Stimulated activated CD4-positive, alpha-beta T cell treated with anti-CD3 and anti-CD28 coated beads, Interleukin-15, amount 100 ng/mL, for 24 hours (primary cell): Measurements from ENCODE around the gene PDE8A.

Source experiments
- DNase-seq: peaks from one replicate; pipeline ENCODE4 v3.0.0-alpha.2; 2020

PDE8A gene, protein sequence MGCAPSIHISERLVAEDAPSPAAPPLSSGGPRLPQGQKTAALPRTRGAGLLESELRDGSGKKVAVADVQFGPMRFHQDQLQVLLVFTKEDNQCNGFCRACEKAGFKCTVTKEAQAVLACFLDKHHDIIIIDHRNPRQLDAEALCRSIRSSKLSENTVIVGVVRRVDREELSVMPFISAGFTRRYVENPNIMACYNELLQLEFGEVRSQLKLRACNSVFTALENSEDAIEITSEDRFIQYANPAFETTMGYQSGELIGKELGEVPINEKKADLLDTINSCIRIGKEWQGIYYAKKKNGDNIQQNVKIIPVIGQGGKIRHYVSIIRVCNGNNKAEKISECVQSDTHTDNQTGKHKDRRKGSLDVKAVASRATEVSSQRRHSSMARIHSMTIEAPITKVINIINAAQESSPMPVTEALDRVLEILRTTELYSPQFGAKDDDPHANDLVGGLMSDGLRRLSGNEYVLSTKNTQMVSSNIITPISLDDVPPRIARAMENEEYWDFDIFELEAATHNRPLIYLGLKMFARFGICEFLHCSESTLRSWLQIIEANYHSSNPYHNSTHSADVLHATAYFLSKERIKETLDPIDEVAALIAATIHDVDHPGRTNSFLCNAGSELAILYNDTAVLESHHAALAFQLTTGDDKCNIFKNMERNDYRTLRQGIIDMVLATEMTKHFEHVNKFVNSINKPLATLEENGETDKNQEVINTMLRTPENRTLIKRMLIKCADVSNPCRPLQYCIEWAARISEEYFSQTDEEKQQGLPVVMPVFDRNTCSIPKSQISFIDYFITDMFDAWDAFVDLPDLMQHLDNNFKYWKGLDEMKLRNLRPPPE

DNA sequence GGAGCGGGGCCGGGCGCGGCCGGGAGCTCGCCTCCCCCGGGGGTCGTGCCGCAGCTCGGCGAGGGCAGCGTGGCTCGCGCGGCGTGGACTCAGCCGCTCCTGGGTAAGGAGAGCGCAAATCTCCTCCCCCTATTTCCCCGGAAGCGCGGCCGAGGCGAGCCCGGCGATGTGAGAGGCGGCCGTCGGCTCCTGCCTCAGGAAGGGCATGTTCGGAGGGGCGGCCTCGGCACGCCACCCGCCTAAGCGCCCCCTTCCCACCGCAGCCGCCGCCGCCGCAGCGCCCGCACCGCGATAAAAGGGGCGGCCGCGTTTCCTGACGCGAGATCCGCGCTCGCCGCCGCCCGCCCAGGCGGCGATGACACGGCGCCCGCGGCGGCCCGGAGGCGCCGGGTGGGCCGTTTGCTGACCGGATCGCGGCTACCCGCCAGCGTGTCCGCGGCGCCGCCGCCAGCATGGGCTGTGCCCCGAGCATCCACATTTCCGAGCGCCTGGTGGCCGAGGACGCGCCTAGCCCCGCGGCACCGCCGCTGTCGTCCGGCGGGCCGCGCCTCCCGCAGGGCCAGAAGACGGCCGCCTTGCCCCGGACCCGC is at the start of gene PDE8A:
TSS of gene PDE8A (plus strand) at position 146 of the 590 bp plus-strand sequence. CDS start at position 453, 307 bp downstream.
- peak; percentile 64 for DNase-seq

DNA sequence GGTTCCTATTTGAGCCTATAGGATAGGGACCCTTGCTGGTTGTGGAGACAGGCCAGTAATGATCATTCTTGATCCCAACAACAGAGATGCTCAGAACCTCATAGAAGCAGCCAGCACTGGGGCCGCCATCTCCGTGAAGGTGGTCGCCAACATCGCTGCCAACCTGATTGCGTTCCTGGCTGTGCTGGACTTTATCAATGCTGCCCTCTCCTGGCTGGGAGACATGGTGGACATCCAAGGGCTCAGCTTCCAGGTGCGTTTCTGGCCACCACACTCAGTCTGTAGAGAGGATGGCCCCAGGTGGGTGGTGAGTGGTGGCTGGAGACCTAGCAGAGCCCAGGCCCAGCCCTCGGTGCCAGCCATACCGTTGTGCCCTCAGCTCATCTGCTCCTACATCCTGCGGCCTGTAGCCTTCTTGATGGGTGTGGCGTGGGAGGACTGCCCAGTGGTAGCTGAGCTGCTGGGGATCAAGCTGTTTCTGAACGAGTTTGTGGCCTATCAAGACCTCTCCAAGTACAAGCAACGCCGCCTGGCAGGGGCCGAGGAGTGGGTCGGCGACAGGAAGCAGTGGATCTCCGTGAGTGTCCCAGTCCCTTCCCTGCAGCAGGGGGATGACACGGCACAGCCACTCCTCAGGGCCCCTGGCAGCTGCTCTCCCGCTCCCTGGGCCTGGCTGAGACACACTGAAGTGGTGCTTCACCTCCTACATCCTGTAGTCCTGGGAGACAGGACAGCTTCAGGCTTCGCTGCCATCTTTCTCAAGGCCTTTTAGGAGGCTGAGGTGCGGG is 46.5 kb upstream of the PDE8A start:
- DNase-seq: no peak

DNA sequence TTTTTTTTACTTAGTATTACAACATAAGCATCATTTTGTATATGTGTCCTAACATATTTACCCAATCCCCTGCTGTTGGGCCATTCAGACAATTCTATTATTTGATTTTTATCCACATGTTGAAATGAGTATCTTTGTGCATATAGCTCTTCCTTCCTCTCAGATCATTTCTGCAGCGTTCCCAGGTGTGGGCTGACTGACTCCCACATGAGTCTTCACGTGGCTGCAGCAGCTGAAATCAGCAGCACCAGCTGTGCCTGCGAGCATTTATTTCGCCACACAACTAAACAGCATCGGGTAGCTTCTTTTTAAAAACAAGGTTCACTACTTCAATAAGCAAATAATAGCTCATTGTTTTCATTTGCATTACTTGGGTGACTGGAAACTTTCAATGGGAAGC is 44.5 kb upstream of the PDE8A start:
- no peak for DNase-seq

DNA sequence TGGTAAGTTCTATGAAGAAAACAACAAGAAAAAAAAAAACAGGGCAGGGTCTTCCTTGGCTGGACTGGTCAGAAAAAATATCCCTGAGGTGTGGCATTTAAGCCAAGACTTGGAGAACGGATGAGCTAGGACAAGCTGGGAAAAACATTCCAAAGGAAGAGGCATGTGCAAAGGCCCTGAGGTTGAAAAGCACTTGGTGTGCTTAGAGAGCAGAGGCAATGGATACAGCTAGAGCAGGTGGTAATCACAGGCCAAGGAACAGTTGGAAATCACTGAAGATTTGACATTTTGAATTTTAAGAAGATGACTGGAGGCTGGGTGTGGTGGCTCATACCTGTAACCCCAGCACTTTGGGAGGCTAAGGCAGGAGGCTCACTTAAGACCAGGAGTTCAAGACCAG is 42.9 kb upstream of the PDE8A start:
- DNase-seq: no peak

DNA sequence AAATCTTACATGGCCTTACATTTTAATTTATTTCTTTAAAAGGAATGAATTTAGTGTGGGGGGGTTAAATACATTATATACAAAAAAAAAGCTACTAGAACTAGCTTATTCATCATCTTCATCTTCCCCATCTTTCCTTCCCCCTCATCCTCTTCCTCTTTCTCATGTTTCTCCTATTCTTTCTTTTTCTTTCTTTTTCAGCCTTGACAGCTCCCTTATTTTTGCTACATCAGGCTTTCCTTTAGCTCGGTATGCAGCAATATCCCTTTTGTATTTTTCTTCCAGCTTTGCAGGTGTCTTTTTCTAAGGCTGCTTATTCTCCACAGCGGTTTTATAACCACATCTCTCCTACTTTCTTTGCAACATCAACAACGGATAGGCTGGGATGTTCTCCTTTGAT is 41.3 kb upstream of the PDE8A start:
- DNase-seq: no peak

DNA sequence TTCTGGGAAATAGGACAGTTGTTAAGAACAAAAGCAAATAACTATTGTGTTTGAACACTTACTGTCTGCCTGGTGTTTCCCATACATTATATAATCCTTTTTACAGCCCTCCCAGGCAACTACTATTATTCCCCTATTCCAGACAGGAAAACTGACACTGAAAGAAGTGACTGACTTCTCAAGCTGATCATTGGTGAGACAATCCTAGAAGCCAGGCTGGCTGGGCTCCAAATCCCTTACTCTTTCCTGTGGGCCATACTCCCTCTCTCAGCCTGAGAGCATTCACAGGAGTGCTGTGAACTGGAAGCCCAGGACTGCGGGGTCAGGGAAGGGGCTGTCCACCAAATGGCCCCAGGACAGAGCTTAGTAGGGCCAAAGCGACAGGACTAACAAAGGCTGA is 39.2 kb upstream of the PDE8A start:
- no peak for DNase-seq

DNA sequence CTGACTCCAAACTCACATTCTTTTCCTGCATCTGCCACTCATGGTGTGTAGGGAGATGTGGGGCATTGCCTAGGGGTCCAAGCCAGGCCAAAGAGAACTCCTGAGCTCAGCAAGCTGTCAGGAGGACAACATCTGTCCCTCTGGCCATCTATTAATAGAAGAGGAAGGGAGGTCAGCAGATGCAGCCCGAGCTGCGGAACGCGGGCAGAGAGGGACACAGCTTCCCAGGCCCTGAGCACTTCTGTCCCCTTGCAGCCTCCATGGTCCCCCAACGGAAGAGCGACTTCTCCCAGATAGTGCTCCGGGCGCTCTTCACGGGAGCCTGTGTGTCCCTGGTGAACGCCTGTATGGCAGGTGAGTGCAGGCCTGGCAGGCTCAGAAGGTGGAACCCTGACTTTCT is 37.3 kb upstream of the PDE8A start:
- no peak for DNase-seq

DNA sequence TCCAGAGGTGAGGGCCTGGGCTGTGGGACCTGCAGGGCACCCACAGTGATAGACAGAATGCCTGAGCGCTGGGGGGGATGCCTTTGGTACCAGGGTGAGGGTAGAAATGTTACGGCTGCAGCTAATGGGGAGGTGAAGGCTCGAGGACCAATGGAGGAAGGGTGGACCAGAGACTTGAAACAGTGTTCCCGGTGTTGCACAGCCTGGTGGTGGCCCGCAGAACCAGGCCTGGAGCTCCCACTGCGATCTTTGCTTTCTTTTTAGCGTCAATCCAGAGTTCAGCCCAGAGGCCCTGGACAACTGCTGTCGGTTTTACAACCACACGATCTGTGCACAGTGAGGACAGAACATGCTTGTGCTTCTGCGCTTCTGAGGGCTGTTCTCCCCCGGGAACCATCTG is 36.8 kb upstream of the PDE8A start:
- no peak for DNase-seq

DNA sequence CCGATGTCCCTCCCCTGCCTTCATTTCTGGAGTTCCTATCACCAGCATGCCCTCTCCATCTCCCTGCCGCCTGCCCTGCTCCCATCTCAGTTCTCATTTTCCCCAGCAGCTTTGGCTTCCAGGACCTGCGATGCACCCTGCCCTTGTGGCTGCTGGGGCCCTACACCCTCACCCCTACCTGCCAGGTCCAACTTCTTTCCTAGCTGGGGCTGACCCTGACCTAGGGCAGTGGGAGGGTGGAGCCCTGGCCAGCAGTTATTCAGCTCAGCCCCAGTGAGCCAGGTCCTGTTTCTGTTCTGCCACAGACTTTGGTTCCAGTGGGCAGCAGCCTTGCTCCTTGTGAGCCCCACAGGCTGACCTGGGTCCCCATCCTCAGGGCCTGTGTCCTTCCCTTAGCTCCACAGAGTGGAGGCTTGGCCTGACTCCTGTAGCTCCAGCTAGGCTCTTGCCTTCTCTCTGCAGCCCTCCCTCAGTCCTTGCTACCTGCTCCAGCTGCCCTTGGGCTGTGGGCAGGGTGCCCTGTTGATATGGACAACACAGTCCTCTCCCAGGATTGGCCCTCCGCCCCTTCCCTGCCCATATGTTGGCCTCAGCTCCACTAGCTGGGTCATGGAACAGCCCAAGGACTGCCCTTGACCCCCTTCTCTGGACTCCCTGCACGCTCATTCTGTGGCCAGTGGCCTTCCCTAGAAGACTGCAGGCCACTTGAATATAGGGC is 34.7 kb upstream of the PDE8A start:
- no peak for DNase-seq

DNA sequence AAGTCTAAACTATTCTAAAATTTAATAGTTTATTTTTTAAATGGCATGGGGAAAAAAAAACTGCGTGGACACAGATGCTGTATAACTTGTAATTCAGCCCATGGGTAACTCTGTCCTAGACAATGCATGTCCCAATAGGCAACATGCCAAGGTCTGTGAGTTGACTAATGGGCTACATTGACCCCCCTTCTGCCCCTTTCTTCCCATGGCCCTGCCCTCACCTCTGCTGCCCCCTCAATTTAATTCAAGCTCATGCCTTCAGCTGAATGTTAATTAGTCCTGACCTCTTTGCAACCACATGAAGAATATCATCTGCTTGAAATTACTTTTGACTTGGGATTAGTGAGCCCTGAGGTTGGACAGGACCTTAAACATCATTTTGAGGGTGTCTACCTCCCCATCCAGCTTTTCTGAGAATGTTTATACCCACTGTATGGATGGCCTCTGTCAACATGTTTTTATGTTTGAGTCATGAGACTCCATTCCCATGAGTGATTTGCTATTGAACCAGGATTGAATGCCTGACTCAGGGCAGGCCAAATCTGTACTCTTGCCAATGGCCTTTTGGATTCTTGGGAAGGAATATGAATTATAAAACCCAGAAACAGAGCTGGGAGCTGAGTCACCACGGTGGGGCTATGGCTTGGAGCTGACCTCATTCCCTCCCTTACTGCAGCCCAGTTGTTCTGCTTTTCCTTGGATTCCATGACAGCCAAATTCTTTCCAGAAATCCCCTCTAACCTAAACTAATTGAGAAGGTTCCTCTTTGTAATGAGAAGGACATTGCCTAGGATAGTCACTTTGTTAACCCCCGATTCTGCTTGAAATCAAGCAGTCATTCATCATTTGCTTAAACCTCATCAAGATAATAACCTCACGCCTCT is 33.5 kb upstream of the PDE8A start:
- no peak for DNase-seq

DNA sequence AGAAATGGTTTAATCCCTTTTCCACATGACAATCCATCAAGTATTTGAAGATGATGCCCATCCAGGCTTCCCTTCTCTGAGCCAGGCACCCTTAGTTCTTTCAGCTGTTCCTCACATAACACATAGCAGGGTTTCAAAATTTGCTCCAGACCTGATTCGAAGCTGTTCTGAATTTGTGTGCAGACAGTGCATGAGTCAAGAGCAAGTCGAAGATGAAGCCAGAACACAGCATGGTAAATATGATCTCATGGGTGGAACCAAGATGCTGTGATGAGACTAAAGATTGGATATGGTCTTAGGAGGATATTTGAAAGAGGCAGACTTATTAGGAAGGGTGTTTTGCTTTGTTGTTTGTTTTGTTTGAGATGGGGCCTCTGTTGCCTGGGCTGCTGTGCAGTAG is 32.6 kb upstream of the PDE8A start:
- DNase-seq: no peak

DNA sequence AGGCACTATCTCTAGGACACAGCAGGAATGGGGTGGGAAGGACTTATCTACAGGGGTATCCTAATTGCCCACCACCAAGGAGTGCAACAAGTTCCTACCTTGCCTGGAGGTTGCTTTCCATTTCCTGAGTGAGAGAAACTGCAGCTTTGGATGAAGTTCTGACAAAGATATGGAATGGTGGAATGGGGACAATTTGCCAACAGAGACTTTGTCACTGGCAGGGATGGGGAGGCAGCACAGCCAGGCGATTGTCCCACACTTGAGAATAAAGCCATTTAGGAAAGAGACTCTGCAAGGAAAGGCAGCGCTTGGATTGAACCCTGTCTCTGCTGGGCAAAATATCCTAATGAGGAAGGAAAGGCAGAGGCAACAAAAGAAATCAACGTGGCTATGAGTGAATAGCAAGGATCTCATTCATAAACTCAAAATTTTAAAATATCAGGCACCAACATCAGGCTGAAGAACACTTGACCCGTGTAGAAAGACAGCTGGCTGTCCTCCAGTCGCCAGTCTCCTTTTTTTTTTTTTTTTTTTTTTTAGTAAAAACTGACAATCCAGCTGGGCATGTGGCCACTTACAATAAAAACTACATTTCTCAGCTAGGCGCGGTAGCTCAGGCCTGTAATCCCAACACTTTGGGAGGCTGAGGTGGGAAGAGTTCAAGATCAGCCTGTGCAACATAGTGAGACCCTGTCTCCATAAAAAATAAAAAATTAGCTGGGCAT is 31.6 kb upstream of the PDE8A start:
- no peak for DNase-seq

DNA sequence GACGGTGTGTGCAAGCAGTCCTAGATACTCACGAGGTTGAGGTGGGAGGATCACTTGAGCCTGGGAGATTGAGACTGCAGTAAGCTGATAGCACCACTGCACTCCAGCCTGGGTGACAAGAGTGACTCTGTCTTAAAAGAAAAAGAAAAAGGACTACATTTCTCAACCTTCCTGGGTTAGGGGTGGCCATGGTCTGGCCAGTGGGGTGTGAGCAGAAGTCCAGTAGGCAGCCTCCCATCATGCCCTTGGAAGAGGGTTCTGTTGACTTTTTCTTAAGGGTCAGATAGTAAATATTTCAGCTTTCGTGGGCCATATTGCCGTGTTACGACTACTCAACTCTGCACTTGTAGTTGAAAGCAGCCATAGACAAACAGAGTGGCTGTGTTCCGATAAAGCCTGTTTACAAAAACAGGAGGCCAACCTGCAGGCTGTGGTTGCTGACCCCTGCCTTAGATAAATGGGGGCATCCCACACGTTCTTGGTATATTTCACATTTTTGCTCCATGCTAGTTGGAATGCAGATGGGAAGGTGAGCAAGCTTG is 31.0 kb upstream of the PDE8A start:
- no peak for DNase-seq

DNA sequence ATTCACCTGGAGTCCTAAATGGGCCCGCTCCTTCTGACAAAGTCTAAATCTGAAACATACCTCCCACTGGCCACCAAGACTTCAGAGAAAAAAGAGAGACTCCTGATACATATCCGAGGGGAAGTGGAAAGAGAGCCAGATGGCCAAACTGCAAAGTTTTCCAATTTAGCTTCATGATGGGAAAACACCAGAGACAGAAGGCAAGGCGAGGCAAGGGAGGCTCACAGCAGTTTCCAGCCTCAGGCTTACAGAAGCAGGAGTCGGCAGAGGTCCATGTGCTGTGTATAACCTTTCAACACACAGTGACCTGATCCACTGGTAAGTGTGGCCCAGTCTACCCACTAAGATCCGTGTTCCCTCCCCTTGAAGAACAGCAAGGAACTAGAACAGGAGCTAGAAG is 29.9 kb upstream of the PDE8A start:
- DNase-seq: no peak

DNA sequence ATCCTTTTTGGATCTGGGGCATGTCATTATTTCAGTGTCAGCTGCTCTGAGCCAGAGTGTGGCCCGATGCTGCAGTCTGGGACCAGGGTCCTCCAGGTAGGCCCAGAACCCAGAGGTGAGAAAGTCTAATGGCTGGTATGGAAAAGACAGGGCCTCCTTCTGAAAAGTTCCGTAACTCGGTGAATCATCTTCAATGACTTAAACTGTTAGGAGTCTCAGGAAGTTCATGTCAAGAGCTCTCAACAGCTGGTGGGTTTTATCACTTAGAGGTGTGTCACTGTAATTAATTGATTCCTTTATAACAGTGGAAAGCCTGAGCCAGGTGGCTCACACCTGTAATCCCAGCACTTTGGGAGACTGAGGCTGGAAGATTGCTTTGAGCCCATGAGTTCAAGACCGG is 28.5 kb upstream of the PDE8A start:
- DNase-seq: no peak

DNA sequence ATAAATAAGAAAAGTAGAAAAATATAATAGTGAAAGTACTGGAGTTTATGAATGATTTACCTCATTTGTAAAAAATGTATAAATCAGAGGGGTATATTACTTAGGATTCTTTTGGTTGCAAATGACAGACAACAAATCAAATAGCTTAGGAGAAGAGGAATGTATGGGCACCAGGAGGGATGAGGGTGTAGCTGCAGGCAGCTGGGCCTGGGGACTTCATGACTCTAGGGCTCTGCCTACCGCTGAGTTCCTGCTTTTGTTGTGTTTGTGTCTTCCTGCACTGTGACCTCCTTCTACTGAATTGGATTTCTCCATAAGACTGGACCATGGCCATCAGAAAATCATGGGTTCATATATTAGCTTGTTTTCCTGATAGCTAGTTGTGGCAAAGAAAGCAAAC is 27.9 kb upstream of the PDE8A start:
- DNase-seq: no peak

DNA sequence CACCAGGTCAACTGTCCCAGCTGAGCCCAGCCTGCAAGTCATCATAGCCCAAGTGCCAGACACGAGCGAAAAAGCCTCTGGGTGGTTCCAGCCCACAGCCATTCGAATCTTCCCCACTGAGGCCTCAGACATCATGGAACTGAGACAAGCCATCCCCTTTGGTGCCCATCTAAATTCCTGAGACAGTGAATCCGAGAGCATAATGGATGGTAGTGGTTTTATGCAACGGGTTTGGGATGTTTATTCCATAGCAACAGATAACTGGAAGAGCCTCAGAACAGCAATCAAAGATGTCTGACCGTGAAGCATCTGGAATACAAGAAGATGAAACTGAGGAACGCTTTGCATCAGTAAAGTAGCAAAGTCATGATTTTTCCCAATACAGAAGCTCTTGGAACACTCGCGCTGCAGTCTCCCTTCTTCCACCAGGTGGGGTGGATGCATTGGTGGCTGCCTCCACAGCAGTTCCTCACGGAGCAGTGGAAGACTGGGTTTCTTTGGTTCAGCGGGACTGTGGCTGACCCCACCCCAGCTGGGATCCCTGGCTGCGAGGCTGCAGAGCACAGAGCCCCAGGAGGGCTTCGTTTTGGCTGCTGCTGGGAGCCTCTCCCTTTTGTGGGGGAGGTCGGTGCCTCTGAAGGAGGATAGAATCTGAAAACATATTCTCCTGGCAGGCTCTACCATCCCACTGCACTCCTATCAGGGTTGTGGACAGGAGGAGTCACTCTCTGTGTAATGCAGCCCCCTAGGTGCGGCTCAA is 26.4 kb upstream of the PDE8A start:
- DNase-seq: peak; percentile 51

DNA sequence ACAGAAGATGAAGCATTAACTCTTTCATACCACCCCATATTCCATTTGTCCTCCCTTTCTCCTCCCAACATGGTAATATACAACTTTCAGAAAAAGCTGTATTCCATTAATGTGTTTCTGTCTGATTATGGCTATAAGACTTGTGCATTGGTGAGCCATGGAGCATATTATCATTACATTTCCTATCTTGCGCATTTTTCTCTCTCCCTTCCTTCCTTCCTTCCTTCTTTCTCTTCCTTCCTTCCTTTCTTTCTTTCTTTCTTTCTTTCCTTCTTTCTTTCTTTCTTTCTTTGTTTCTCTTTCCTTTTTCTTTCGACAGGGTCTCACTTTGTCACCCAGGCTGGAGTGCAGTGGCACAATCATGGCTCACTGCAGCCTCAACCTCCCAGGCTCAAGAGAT is 25.5 kb upstream of the PDE8A start:
- no peak for DNase-seq

DNA sequence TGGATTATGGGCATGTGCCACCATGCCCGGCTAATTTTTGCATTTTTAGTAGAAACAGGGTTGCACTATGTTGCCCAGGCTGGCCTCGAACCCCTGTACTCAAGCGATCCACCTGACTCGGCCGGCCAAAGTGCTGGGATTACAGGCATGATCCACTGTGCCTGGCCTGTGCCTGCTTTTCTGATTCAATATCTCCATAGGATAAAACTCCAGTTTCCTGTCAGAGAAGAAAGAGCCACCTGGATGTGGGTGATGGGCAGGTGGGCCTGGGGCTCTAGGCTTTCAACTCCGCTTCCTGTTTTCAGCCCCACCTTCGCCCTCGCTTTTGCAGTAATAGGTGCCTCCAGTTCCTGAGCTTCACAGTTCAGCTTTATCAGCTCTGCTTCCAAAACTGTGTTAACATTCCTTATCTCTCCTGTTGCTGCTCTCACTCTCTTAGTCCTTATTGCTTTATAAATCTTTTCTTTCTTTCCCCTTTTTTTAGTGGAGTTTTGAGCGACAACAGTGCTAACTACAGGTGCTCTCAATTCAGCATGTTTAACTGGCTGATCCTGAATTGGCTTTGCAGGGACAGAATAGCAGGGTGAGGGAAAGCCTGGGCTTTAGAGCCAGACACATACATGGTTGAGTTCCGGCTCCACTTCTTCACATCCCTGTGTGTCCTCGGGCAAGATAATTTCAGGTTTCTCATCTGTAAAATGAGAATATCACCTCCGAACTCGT is 21.1 kb upstream of the PDE8A start:
- no peak for DNase-seq
